RWPE2 (cell line): ENCODE data around the gene LRRN2.

ENCODE experiments used
- ATAC-seq: fragments of 200-7000 bp; cut with Tn5 transposase; 3 replicates; pipeline ENCODE4 v1.9.1; 2021; ENCODE audit warnings: low read depth
- DNase-seq: peaks from one replicate; pipeline ENCODE4 v3.0.0-alpha.2; 2020; ENCODE audit warnings: low spot score
- H3K27ac ChIP-seq: fragments of 450-650 bp; 2 replicates; pipeline ENCODE4 v1.5.1; 2017; ENCODE audit warnings: mild to moderate bottlenecking; ENCODE audit not compliant: poor library complexity, severe bottlenecking
- H3K27me3 ChIP-seq: fragments of 250-450 bp; sonication (Bioruptor Pico); 2 replicates; pipeline ENCODE4 v1.5.1; 2021; ENCODE audit warnings: mild to moderate bottlenecking, moderate library complexity; ENCODE audit not compliant: insufficient read depth, poor library complexity, severe bottlenecking
- H3K36me3 ChIP-seq: fragments of 250-450 bp; sonication (Bioruptor Pico); 2 replicates; pipeline ENCODE4 v1.5.1; 2020; ENCODE audit warnings: low read depth, mild to moderate bottlenecking, moderate library complexity
- H3K4me1 ChIP-seq: fragments of 250-450 bp; sonication (Bioruptor Pico); 2 replicates; pipeline ENCODE4 v1.5.1; 2021; ENCODE audit warnings: mild to moderate bottlenecking, moderate library complexity; ENCODE audit not compliant: insufficient read depth, poor library complexity, severe bottlenecking
- H3K4me3 ChIP-seq: fragments of 250-450 bp; sonication (Bioruptor Pico); 2 replicates; pipeline ENCODE4 v1.5.1; 2021; ENCODE audit warnings: mild to moderate bottlenecking, moderate library complexity; ENCODE audit not compliant: severe bottlenecking
- H3K9me3 ChIP-seq: fragments of 250-450 bp; sonication (Bioruptor Pico); 2 replicates; pipeline ENCODE4 v1.5.1; 2021; ENCODE audit warnings: mild to moderate bottlenecking, moderate library complexity; ENCODE audit not compliant: severe bottlenecking
- TF ChIP-seq, protein P1 (sequence below): fragments of 450-650 bp; IDR thresholded peaks from one replicate; pipeline ENCODE4 v1.5.1; 2017; ENCODE audit warnings: mild to moderate bottlenecking, moderate library complexity; ENCODE audit not compliant: poor library complexity, severe bottlenecking

LRRN2 gene

GRCh38 chr1:204688007-204688406 lies 2.5 kb upstream of the LRRN2 start:
- Histone ChIP-seq H3K36me3 (no peaks in the 10 kb centered on the region), H3K27ac (no peak overlapping the region)

DNA sequence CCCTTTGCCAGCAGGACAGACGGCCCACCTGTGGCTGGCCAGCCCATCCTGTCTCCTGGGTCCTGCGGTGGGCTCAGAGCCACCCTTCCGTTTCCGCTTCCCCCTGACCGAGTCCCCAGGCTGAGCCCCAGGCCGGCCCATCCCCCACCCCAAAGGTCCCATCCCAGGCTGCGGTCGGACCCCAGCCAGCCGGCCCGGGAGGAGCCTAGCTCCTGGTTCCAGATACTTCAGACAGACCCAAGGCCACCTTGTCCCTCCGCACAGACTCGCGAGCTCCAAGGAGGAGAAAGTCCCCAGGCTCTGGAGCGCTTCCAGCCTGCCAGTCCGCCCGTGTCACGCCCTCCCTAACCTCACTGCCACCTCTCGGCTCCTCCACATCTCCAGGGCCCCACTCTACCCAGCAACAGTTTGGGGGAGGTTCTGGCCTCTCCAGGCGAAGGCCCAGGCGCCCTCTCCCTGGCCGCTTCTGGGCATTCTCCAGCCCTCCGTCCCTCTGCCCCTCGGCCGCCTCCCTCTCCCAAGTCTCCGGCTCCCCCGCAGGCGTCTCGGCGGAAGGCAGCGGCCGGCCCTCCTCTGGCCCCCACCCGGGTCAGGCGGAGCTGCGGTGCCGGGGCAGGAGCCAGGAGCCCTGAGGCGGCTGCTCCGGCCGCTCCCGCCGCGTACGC lies 835 bp downstream of the LRRN2 start:
- peak overlapping the region; percentile 32 for H3K4me3 ChIP-seq
- H3K9me3 ChIP-seq: no peaks in the 10 kb centered on the region
- DNase-seq: no peak
- no peaks in the 10 kb centered on the region for H3K36me3 ChIP-seq
- no peak overlapping the region for H3K27ac ChIP-seq
- TF ChIP-seq, protein P1, sequence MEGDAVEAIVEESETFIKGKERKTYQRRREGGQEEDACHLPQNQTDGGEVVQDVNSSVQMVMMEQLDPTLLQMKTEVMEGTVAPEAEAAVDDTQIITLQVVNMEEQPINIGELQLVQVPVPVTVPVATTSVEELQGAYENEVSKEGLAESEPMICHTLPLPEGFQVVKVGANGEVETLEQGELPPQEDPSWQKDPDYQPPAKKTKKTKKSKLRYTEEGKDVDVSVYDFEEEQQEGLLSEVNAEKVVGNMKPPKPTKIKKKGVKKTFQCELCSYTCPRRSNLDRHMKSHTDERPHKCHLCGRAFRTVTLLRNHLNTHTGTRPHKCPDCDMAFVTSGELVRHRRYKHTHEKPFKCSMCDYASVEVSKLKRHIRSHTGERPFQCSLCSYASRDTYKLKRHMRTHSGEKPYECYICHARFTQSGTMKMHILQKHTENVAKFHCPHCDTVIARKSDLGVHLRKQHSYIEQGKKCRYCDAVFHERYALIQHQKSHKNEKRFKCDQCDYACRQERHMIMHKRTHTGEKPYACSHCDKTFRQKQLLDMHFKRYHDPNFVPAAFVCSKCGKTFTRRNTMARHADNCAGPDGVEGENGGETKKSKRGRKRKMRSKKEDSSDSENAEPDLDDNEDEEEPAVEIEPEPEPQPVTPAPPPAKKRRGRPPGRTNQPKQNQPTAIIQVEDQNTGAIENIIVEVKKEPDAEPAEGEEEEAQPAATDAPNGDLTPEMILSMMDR: no peak
- peak; percentile 31 for ATAC-seq
- no peaks in the 10 kb centered on the region for H3K4me1 ChIP-seq
- peaks cover 27% of the 10 kb centered on the region for H3K27me3 ChIP-seq

More at GRCh38 chr1:204688007-204688406, 2.5 kb upstream of the LRRN2 start:
- no peaks in the 10 kb centered on the region for H3K9me3 ChIP-seq
- TF ChIP-seq, protein P1: no peak
- ATAC-seq (no peak), DNase-seq (no peak)
- H3K27me3 ChIP-seq: peaks cover 27% of the 10 kb centered on the region
- no peaks in the 10 kb centered on the region for H3K4me1 ChIP-seq
- no peak overlapping the region for H3K4me3 ChIP-seq

DNA sequence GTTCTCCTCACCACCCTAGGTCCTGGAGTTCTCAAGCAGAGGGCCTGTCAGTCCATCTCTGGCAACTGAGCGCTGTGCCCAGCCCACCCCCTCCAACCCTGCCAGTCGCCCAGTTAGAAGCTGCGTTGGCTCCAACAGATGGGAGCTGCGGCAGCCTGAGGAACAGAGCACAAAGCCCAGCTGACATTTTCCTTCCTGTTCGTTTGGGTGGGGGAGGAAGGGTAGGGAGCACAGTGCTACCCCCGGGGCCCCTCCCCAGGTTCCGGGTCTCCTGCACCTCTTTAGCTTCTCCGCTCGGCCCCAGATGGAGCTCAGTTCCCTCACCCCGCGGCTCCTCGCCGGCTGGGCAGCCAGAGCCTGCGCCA lies 1.4 kb downstream of the LRRN2 start:
- peaks cover 27% of the 10 kb centered on the region for H3K27me3 ChIP-seq

DNA sequence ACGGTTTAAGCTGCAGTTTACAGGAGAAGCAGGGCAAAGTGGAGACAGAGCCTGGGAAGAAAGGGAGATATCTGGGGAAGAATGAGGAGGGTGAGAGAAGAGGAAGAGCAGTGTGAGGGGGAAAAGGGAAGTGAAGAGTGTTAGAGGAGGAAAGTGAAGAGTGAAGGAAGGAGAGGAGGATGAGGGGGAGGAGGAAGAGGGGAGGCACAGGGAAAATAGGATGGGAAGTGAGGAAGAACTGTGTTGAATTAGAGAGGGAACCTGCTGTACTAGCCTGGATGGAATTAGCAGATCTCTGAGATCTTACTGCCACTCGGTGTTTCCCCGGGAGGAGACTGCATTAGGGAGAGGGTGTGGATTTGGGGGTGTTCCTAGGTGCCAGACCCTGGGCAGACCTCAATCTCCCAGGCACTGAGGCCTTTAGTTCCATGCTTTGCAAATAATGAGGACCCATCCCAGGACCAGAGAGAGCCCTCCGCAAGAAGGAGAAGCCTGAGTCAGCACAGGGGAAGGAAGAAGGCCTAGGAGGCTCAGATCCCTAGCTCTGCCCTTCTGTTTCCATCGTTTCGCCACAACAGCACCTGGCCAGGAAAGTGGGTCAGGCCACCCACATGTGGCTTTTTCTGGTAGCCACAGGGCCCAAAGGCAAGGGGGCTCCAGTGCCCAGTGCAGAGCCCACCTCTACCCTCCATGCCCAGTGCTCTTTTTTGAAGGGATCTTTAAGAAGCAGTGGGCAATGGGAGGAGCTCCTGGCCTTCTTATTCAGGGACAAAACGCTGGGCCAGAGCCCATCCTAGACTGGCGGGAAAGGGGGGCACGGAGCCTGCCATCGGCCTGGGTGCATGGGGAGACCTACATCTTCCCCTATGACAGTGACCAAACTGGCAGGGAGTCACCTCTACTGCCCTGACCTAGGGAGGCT lies 2.0 kb downstream of the LRRN2 start:
- no peak for DNase-seq
- no peaks in the 10 kb centered on the region for H3K9me3 ChIP-seq
- peaks cover 27% of the 10 kb centered on the region for H3K27me3 ChIP-seq
- TF ChIP-seq, protein P1: no peak
- H3K4me3 ChIP-seq: no peak overlapping the region
- ATAC-seq: no peak
- H3K27ac ChIP-seq: no peak overlapping the region
- H3K36me3 ChIP-seq: no peaks in the 10 kb centered on the region
- no peaks in the 10 kb centered on the region for H3K4me1 ChIP-seq

More for the DNA sequence above, 1.4 kb downstream of the LRRN2 start:
- Histone ChIP-seq H3K36me3 (no peaks in the 10 kb centered on the region), H3K9me3 (no peaks in the 10 kb centered on the region), H3K4me3 (no peak overlapping the region), H3K4me1 (no peaks in the 10 kb centered on the region), H3K27ac (no peak overlapping the region)
- DNase-seq (no peak), ATAC-seq (no peak)
- TF ChIP-seq, protein P1: no peak

DNA sequence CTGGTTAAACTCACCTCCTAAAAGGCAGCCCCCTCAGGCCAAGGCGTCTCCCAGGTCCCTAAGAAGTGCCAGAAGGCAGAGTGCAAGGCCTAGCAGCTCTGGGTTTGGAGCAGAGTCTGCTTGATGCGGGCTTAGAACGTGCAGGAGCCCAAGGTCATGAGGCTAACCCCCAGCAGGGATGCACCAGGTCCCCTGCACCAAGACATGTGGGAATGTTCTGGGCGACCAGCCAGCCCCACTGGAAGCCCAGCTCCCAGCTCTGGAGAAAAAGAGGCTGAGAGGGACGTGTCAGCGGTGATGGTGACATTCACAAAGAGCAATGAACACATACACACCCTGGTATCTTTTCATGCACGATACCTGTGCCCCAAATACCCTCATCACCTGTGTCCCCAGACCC lies 5.1 kb downstream of the LRRN2 start:
- H3K27me3 ChIP-seq: peaks cover 11% of the 10 kb centered on the region
- H3K36me3 ChIP-seq: no peaks in the 10 kb centered on the region
- H3K4me3 ChIP-seq: no peak overlapping the region
- H3K27ac ChIP-seq: no peak overlapping the region
- TF ChIP-seq, protein P1: no peak
- H3K9me3 ChIP-seq: no peaks in the 10 kb centered on the region
- no peaks in the 10 kb centered on the region for H3K4me1 ChIP-seq
- no peak for DNase-seq
- no peak for ATAC-seq
